DMS53 treated with DMSO at 0.1 percent for 48 hours (cell line): ENCODE data around the gene POP5.
"Not testable (repeated sequence)": the region's sequence is repeated elsewhere in the genome, so short reads cannot be mapped to it uniquely, and the experiment has no call there.

Source experiments
- DNase-seq: peaks from one replicate; lab custom pipeline; 2025; ENCODE audit not compliant: unreplicated experiment; lab: John Stamatoyannopoulos, UW

The POP5 gene

GRCh38 chr12:120580787-120581723 lies at the start of gene POP5:
POP5 (minus strand) TSS chr12:120581402; CDS start chr12:120581362, 40 bp downstream.
- peak; percentile 99 for DNase-seq

GRCh38 chr12:120630104-120630892 lies 49.1 kb upstream of the POP5 start:
- DNase-seq: no peak

GRCh38 chr12:120628919-120629318 lies 47.7 kb upstream of the POP5 start:
- no peak for DNase-seq

- no peak for DNase-seq
These were observed 44.6 kb upstream of the POP5 start for GRCh38 chr12:120625557-120626419.

- no peak for DNase-seq
These were observed 39.4 kb upstream of the POP5 start for GRCh38 chr12:120620624-120621023.

GRCh38 chr12:120618954-120619615 lies 37.9 kb upstream of the POP5 start:
- no peak for DNase-seq

GRCh38 chr12:120617767-120618166 lies 36.6 kb upstream of the POP5 start:
- DNase-seq: not testable (repeated sequence)

- not testable (repeated sequence) for DNase-seq
These were observed 36.0 kb upstream of the POP5 start for GRCh38 chr12:120617193-120617592.

GRCh38 chr12:120614848-120615247 lies 33.6 kb upstream of the POP5 start:
- no peak for DNase-seq

- DNase-seq: not testable (repeated sequence)
These were observed 30.3 kb upstream of the POP5 start for GRCh38 chr12:120611534-120611933.

- DNase-seq: no peak
These were observed 29.4 kb upstream of the POP5 start for GRCh38 chr12:120610560-120610959.

- not testable (repeated sequence) for DNase-seq
These were observed 21.2 kb upstream of the POP5 start for GRCh38 chr12:120602416-120602815.

GRCh38 chr12:120599672-120600552 lies 18.7 kb upstream of the POP5 start:
- DNase-seq: no peak

GRCh38 chr12:120598674-120599463 lies 17.7 kb upstream of the POP5 start:
- peak; percentile 23 for DNase-seq

GRCh38 chr12:120597861-120598260 lies 16.7 kb upstream of the POP5 start:
- DNase-seq: no peak

- DNase-seq: no peak
These were observed 15.7 kb upstream of the POP5 start for GRCh38 chr12:120596901-120597300.

GRCh38 chr12:120592121-120593049 lies 11.2 kb upstream of the POP5 start:
- no peak for DNase-seq
